CD4-positive, alpha-beta T cell treated with Interleukin-6 for 4 hours (primary cell): Measurements from ENCODE around the gene NTN1.
A peak's percentile ranks its signal among the peaks of the same experiment; 100 is the strongest.
"Not testable (repeated sequence)": the region's sequence is repeated elsewhere in the genome, so short reads cannot be mapped to it uniquely, and the experiment has no call there.

ENCODE experiments used
- DNase-seq: peaks from one replicate; pipeline ENCODE4 v3.0.0-alpha.2; 2020; ENCODE audit warnings: mixed read lengths

The NTN1 gene

DNA sequence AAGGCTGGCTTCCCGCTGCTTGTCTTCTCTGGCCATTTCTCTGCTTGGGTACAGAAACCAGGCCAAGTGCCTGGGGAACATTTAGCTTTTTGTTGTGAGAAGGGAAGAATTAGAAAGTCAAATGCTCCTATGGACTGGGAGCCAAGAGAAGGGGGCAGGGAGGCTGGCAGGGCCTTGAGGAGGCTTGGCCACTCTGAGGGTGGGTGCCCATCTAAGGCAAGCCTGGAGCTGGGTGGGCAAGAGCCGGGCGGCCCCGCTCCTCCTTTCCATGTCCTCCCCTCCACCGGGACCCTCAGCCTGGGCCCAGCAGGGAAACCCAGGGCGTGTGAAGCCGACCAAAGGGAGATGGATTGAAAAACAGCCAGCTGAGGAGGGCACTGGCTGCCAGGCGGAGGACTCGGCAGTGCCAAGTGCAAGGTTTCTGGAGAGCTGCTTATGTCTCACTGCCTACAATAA is 69.4 kb downstream of the NTN1 start:
- DNase-seq, result no peak

DNA sequence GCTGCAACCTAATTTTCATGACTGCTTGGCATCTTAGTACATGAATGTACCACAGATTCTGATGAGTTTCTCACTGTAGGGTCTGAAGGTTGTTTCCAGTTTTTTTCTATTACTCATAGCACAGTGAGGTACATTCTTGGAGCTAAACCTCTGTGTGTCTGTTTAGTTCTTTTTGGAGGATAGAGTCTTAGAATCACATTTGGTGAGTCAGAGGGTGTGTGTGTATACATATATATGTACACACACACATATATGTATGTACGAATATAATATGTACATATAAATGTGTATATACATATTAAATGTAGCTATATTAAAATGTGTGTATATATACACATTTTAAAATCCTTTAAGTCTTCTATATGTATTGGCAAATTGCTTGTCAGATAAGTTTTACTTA is 72.9 kb downstream of the NTN1 start:
- no peak for DNase-seq

DNA sequence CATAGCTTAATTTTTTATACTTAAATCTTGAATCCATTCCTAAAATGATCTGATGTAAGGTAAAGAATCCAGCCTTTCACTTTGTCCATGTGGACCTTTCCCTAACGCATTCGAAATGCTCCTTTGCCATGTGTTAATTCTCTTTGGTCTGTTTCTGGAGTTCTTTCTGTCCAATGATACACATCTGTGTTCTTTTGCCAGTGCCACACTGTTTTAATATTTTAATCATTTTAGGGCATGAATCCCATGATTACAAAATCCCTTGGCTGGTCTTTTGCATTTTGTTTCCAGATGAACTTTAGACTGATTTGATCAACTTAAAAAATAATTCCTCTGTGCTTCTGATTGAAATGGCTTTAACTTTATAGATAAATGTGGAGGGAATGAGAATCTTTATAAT is 74.1 kb downstream of the NTN1 start:
- DNase-seq, result no peak

DNA sequence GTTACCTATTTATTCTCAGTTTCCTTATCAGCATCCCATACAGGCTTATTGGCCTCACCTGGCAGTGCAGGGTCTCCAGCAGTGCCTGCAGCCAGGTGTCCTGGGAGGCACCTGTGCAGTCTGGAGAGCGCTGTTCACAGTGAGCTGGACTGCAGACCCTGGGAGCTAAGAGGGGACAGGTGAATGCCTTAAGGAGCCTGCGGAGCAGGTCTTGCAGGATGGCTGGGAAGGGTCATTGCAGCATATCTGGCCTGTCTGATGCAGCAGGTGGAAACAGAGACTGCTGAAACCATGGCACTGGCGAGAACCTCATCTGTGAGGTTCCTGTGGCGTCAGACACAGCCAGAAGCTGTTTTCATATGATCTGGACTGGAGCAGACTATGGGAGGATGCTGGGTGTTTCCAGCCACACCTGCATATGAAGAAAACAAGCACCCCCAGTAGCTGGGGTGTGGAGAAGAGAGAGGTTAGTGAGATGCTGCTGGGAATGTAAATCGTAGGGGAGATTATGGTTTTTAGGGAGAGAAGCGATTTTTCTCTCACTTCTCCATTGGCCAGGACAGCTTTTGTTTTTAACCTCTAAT is 77.0 kb downstream of the NTN1 start:
- no peak for DNase-seq

DNA sequence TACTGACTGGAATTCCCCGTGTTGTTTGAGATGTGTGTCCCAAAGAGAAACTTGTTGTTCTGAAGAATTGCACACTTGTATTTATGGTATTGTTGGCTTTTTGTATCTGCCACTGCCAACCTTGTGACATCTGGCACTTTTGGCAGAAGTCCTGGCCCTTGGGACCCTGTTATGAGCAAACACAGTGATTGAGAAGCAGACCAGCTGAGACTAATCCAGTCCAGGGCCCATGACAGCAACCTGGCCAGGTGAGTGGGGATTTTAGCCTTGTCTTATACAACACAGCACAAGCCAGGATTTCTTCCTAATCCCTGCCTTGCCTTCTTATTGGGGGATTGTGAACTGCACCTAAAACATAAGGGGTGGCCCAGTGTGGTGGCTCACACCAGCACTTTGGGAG is 80.0 kb downstream of the NTN1 start:
- DNase-seq, result no peak

DNA sequence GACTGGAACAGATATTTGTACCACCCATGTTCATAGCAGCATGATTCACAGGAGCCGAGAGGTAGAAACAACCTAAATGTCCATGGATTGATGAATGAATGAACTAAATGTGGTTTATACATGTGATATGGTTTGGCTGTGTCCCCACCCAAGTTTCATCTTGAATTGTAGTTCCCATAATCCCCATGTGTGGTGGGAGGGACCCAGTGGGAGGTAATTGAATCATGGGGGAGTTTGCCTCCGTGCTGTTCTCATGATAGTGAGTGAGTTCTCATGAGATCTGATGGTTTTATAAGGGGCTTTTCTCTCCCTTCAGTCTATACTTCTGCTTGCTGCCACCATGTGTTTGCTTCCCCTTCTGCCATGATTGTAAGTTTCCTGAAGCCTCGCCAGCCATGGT is 81.9 kb downstream of the NTN1 start:
- DNase-seq, result not testable (repeated sequence)

DNA sequence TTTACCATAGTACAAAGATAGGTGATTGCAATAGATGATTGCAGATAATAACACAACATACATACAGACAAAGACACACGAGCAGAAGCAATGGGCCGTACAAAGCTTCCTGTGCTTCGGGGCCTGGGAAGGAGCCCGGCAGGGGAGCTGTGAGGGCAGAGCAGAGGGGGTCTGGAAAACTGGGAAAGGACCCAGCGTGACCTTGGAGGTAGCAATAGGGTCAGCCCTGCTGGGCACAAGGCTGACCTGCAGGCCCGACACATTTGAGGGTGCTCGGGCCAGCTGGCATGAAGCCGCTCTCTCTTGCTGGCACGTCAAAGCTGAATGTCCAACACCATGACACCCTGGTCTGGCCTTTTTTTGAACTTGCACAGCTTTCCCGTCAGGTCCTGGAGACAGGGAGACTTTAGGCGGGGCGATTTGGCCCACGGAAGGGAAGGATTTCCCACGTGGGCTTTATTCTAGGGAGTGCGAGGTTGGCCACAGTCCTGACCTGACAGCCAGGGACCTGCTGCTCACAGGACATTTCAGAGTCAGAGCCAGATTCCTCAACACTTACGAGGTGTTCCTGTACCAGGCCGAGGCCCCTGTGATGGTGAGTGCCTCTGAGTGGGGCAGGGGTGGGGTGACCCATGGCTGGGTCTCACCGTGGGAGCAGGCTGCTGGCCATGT is 83.2 kb downstream of the NTN1 start:
- no peak for DNase-seq

DNA sequence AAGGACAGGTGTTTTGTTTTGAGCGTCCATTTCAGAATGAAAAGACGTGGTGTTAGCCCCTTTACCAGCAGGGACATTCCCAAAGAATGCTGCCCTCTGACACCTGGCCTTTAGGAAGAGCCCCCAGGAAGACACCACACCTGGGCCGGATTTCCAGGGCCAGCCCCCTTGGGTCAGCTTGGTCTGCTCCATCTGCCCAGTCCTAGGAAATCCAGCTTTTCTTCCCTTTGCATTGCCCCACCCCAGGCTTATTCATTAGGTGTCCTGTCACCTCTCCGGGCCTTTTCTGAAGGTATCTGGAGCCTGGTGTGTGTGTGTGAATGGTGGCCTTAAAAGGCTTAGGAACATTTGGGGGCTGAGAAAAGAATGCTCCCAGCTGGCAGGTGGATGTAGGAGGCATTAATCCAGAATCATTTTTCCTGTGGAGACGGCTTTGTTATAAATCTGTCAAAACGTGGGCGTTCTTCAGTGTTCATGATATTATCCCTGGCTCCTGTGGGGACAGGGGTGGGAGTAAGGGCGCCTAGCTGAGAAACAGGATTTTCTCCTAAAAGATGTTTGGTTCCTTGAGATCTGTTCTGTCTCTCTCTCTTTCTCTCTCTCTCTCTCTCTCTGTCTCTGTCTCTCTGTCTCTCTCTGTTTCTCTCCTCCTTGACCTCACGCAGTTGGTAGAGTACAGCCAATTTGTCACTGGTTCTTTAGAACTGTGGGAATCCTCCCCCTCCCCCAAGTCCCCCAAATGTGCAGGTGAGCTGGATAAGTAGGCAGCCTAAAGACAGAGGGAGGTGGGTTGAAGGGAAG is 84.0 kb downstream of the NTN1 start:
- DNase-seq, result no peak

DNA sequence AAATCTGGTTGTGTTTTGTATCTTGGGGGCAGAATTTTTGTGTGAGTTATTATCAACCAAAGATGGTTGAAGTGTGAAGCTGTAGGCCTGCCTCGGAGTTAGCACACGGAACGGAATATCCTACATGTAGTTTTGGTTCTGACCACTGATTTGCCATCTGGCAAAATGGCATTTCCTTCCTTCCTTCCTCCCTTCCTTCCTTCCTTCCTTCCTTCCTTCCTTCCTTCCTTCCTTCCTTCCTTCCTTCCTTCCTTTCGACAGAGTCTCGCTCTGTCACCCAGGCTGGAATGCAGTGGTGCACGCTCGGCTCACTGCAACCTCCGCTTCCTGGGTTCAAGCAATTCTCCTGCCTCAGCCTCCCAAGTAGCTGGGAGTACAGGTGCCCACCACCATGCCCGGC is 85.0 kb downstream of the NTN1 start:
- not testable (repeated sequence) for DNase-seq

DNA sequence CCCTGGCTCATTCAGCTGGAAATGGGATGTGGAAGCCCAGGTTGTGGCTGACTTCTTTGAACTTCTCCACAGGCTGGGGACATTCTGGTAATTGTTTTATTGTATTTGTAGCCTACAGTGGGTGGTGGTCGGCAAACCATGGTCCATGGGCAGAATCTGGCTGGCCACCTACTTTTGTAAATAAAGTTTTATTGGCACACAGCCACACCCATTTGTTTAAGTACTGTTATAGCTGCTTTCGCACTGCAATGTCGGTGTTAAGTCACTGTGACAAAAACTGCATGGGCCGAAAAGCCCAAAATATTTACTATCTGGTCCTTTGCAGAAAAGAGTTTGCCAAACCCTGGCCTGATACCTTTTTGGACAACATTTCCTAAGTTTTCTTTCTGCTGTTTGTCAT is 86.2 kb downstream of the NTN1 start:
- DNase-seq, result no peak

DNA sequence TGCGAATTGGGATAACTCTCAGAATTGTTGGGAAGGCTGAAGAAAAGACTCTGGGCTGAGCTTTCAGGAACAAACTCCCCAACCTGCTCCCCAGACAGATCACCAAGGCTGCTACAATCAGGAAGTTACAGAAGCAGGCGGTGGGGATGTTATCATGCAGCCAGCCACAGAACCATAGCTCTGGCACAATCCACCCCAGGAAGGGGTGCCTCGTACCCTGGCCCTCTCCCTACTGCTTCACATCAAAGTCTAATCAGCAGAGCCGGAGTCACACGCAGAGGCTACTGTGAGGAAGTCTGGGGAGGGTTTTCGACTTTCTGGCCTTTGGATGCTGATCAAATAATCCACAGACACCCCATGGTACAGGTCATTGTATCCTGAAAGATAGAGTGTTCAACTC is 86.8 kb downstream of the NTN1 start:
- DNase-seq, result no peak

DNA sequence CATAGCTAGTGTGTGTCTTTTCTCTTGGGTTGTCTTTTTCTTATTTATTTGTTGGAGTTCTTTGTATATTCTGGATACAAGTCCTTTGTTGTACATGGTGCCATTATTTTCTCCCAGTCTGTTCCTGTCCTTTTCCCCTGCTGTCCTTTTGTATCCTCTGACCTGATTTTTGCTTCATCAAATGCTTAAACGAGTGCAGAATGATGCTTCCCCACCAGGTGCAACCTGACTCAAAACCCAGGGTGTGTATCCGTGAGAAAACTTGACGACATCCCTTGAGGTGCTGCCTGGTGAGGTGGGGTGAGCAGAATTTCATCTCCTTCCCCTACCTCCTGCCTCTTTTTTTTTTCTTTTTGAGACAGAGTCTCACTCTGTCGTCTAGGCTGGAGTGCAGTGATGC is 88.6 kb downstream of the NTN1 start:
- DNase-seq, result no peak

DNA sequence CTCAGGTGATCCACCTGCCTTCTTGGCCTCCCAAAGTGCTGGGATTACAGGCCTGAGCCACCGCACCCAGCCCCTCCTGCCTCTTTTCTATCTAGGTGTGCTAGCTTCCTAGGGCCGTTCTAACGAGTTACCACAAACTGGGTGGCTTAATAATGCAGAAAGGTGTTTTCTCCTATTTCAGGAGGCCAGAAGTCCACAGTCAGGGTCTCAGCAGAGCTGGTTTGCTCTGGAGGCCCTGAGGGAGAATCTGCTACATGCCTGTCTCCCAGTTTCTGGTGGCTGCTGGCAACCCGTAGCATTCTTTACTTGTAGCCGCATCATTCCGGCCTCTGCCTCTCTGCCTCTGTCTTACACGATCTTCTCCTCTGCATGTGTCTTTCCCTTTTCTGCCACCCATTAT is 89.2 kb downstream of the NTN1 start:
- no peak for DNase-seq

DNA sequence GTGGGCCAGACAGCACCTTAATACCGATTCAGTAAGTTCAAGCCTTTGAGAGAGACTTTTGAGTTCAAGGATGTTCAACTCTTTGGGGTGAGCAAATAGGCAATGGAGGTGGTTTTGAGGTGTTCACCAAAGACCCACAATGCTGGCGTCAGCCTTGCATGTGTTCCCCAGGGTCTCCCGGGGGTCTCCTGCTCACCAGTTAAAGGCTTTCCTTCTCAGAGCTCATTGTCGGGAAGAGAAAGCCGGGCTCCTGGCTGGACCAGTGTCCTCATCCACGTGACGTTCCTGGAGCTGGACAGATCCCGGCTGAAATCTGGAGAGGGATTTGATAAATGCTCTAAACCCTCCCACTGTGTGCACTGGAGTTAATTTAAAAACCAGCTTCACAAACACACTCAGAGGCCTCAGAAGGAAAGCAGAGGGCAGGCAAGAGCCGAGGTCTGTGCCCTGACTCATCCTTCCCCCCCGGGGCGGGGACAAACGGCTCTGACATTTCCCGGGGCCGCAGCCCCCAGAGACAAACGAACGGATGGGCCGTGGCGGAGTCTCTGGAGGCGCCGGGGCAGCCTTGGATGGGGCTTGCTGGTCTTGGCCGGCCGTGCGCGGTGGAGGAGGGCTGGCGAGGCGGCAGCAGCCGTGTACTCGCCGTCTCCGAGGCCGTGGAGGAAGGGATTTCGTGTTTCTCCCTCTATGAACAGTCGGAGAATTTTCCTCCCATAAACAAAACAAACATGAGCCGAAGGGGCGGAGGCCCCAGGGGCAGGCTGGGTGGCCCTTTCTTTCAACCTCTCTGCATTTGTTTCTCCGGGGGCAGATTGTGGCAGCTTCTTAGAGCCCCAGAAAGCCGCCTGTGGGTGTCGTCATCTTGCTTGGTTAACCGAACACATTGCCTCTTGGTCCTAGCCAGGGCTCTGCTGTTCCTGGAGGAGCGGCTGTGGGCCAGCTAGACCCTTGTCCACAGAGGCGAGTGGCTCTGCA is 94.2 kb downstream of the NTN1 start:
- DNase-seq, result peak; percentile 48

DNA sequence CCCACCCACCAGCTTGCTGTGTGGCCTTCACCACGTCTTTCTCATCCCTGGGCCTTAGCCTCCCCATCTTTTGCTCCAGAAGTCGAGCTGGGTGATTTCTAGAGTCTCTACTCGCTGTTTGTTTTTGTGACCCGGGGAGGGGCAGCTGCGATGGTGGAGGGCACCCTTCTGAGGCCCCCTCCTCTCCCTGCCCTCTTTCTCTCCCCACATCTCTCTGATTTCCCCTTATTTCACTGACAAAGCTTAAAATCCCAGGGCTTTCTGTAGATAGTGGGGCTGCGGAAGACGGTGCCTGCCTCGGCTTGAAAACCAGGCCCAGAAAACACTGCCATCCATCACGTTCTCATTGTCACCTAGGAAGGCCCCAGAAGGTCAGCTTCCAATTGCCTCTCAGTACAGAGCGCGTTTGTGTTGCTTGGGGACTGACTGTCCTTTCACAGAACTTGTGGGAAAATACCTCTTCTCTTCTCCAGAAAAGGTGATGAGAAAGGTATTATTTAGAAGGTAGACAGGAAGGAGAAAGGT is 95.1 kb downstream of the NTN1 start:
- DNase-seq, result no peak

DNA sequence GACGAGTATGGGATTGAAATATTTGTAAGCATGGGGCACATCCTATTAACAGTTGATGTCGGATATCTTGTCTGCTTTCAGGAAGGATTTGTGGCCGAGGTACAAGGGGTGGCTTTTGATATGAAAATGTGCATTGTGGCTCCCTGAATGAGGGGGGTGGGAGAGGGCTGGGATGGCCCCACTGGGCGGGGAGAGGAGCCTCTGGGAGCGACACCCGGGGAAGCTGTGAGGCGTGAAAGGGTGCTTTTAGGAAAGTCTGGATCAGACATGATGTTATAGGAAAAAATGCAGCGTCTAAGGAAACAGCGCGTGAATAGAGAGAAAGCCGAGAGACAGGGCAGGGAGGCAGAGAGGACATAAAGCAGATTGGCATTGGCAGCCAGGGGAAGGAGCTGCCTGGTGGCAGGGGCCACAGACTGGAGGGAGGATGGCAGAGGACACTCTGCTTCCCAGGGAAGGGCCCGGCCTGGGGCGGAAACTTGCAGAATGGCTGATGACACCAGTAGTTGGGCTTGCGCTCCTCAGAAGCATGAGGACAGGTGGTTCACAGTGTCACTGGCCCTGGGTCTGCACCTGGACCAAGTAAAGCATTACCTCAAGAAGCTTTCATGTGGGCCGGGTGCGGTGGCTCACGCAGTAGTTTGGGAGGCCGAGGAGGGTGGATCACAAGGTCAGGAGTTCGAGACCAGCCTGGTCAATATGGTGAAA is 95.7 kb downstream of the NTN1 start:
- no peak for DNase-seq

DNA sequence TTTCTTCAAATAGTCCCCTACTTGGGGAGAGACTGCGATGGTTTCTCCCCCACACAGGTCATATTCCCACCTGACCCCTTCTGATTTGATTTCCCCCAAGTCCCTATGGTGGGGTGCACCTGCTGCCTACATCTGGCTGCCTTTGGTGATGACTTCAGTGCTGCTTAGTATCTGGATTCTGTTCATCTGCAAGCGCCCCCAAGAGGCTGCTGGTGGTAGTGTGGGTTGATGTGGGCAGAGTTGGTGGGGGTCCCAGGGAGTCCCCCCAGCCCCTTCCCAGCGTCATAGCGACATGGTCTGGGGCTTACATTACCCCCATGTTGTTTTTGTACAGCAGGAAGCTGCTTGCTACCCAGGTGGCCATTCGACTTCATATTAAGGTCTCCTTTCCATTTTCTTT is 99.2 kb downstream of the NTN1 start:
- DNase-seq, result no peak

DNA sequence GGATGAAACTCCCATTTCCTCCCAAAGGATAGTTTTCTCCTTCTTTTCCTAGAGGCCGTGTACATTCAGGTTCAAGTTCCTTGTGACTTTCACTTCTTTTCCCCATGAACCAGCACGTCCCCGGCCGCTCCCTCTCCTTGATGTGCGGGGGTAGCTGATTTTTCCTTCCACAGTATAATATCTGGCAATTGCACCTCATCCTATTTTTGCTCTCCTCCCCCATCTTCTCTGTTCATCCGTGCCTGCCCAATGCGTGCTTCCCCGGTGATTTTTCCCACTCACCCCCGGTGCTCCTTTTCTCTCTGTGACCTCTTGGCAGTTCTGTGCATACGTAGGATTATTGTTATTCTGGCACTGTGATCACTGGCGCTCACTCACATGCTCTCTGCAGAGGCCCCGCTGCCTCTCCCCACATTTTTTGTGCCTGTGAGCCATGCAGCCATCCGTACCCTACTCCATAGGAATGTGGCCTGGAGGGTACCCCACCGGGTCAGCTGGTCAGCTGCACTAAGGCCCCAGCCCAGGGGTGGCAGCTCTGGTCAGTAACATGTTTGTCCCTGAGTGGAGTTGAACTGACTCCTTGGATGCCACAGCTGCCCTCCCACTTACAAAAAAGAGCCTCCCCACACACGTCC is 100.0 kb downstream of the NTN1 start:
- DNase-seq, result no peak

DNA sequence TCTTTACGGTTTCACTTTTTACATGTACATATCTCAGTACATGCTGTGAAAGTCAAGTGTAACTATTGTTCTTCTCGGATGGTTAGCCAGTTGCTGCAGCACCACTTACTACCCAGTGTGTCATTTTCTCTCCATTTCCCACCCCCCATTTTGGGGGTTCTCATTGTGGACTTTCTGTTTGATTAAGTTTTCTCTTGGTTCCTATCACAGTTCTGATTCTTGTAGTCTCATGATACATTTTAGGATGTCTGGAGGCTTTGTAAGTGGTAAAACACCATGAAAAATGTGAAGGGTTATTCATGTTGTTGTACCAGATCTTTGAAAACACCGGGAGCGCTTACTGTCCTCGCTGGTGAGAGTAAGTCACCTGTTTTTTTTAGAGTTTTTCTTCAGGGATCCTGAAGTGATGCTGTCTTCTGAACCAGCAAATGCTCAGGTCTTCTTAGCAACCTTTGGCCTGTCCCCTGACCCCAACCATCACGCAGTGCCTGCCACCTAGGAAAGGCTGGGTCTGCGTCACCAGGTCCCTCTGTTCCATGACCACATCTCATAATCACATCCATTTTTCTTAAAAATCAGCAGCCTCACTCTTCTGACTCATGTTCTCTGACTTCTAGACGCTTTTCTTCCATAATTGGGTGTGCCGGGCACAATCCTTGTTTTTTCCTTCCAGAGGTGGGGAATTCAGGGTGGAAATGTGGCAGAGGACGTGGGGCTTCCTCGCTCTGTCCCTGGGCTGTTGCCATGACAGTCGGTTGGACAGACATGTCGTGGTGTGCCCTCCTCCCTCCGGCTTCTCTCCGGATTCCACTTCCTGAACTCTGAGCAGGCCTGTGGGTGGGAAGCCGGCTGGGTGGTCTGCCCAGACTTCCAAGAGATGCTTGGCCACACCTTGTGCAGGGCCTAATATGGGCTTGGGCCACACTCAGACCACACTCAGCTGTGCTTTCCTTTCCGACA is 102.6 kb downstream of the NTN1 start:
- DNase-seq, result no peak

DNA sequence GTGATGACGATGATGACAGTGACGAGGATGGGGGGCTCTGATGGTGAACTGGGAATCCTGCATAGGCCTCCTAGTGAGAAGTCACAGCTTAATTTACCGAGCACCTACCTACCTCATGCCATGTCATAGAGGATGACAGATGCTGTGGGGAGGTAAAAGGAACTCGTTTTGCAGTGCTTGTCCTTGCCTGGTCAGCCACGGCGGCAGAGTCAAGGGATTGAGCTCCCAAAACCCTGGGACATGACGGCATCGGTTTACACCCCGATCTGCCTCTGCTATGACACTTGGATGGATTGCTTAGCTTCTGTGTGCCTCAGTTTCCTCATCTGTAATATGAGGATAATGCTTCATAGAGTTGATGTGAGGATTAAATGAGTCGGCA is 103.2 kb downstream of the NTN1 start:
- no peak for DNase-seq
